ENCODE measurements around the gene RUBCNL.

The RUBCNL gene

DNA sequence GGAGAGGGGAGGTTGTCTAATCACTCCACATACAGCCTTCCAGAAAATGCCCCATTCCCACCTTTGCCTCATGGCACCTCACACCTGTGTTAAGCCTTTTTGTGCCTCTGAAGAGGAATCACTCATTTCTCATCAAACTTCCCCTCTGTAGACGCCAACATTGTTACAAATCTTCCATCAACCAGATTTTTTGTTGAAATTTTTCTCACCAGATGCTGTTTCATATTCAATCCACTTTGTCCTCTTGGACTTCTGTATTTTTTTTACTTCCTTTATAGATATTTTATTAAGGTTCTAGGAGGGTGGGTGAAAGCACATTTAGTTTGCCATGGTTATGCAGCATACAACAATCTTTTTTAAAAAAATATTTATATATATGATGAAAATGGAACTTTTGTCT lies 74.0 kb downstream of the RUBCNL start:
- no peak for DNase-seq

GRCh38 chr13:46311217-46311616 lies 75.8 kb downstream of the RUBCNL start:
- DNase-seq, result no peak

DNA sequence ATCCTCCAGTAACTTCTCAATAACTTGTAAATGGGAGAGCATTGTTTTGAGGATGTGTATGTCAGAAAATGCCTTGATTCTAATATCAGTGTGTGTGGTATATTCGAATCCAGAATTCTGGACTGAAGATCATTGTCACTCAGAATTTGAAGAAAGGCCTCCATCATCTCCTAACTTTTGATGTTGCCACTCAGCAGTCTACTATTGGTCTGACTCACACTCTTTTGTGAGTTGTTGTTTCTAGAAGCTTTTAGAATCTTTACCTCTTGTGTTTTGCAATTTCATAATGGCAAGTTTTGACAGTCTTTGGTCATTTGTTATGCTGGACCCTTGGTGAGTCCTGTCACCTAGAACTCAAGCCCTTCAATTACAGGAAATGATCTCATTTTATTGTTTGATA lies 77.0 kb downstream of the RUBCNL start:
- no peak for DNase-seq

DNA sequence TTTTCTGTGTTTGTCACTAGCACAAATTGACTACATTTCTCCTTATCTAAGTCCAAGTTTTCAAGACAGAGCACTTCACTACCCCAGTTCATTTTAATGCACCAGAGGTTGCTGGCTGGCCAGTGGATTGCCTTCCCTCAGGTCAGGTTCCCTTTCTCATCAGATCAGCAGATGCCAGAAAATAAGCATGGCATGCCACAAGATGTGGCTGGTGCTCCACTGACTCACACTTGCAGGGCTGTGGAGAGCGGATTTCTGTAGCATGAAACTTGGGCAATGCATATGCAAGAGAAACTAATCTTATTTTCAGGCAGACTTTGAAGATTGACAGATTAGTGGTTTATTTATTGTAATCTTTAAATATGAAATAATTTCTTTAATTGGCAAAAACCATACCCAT lies 79.5 kb downstream of the RUBCNL start:
- DNase-seq, result no peak

DNA sequence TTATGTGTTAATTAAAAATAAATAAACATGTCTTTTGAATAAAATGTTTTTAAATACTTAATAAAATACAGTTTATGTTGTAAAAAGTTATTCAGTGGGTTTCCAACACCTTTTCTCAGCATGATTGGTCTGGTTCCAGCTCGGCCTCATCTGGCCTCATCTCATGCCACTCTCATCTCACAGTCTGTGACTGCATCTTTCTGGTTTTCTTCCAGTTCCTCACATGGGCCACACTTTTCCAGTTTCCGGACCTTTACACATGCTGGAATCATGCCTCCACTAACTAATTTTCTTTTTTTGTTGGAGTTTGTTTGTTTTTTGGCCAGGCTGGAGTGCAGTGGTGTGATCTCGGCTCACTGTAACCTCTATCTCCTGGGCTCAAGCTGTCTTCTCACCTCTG lies 82.5 kb downstream of the RUBCNL start:
- no peak for DNase-seq

DNA sequence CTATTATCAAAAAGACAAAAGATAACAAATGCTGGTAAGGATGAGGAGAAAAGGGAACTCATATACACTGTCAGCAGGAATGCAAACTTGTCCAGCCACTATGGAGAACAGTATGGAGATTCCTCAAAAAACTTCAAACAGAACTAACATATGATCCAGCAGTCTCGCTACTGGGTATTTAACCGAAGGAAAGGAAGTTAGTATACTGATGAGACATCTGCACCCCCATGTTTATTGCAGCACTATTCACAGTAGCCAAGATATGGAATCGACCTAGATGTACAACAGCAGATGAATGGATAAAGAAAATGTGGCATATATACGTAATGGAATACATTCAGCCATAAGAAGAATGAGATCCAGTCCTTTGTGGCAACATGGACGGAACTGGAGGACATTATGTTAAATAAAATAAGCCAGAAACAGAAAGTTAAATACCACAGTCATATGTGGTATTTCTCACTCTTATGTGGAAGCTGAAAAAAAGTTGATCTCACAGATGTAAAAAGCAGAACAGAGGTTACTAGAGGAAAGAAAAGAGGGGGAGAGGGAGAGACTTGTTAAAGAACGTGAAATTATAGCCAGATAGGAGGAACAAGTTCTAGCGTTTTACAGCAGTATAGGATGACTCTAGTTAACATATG lies 83.2 kb downstream of the RUBCNL start:
- DNase-seq, result no peak

DNA sequence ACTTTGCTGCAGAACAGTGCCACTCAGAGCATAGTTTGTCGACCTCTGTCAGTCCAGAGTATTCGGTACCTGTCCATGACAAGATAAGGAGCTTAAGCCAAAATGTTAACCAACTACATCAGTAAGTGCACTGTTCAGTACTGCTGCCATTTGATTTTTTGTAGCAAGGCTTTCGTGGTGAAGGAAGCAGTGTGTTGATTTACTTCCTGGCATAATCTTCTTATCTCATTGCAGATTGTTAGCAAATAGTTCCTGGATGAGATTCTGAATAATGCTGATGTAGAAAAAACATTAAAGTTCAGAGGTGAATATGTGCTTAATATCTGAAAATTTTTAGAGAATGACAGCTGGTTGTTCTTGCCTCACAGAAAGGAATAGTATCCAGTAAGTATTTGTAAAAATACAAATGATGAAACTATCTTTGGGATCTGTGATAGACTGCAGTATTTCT lies 89.7 kb downstream of the RUBCNL start:
- no peak for DNase-seq

DNA sequence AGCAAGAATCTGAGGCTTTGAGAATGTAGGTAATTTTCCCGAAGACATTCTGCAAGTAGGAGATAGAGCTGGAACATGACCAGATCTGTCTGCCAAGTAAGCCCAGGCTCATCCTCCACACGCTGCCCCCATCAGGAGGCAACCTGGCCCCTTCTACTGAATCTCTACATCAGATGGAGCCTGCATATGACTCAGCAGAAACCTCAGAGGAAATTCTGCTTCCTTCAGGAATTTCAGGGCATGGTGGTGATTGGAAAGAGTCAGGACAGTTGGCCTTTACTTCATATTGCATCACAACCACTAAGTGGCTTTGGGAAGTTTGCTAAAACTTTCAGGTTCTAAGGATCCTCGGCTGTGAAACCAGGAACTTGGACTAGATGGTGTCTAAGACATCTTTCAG lies 90.1 kb downstream of the RUBCNL start:
- DNase-seq, result no peak

DNA sequence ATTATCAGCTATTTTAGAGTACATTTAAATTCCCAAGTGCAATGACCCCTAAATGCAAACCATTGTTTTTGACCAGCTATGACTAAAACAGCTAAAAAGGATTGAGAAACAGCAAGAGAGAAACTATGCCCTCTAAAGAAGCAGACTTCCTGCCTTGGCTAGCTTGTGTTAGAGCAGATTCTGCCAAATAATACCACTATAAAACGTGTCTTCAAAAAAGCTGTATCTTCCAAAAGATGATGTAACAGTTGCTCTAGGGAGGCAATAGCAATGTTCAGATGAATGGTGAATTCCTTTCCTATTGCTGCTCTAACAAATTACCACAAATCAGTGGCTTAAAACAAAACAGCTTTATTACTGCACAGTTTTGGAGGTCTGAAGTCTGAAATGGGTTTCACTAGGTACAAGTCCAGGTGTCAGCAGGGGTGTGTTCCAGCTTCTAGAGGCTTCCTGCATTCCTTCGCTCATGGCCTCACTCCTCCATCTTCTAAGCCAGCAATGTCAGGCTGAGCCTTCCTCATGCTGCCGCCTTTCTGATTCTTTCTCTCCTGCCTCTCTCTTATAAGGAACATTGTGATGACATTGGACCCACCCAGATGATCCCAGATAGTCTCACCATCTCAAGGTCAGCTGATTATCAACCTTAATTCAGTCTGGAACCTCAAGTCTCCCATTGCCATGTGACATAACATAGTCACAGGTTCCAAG lies 90.8 kb downstream of the RUBCNL start:
- DNase-seq, result peak in 1 of 56 donors; percentile 5

DNA sequence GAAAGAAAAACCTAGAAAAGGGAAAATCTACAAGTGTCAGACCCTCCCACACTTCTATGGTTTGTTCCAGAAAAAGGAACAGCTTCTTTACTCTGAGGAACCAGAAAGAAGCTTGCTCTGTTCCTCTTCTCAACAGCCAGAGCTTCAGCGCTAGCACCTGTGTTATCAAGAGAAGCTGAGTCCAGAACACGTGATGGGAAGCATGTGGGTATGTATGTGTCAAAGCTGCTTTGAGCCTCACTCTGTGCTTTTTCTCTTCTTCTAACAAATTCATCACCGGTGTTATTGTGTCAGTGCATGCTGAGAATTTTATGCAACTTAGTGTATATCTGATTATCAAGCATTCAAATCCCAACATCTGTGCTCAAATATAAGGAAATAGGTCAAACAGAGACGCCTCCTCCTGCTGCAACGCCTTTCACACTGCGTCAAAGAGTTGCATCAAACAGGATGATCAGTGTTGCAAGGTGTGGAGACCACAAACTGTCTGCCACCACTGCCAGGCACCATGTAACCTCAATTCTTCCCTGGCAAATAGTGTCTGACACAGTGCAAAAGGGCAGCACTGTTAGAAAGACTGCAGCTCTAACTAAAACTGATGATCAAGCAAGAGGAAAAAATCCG lies 91.4 kb downstream of the RUBCNL start:
- DNase-seq, result peak in 4 of 56 donors; percentile 4 to 25 (median 12)

DNA sequence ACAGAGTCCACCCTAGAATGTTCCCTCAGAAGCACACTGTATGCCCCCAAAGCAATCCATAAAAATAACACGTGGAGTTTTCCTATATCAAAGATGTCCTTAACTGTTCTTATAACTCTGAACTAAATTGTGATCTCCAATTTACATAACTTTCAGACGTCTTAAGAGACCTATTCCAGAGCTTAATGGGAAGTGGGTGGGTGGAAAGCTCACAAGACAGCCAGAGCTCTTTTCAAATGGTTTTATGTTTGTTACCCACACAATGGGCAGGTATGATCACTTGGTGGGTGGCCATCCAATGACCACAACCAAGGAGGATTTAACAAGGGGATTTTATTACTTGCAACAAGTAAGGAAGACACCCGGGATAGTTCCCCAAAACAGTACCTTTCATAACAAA lies 93.6 kb downstream of the RUBCNL start:
- DNase-seq, result no peak
